Osteocyte (in vitro differentiated cells): Measurements from ENCODE around the gene RAD51. TPM values are rescaled to one million over a fixed set of nuclear protein-coding genes. Genes with fewer than 3 reads are reported as not detected.

Source experiments
- DNase-seq: peaks from one replicate; pipeline ENCODE4 v3.0.0; 2021; ENCODE audit warnings: mixed read lengths; ENCODE audit not compliant: unreplicated experiment; ENCODE audit errors: extremely low spot score
- H3K27ac Mint-ChIP-seq: one replicate; pipeline ENCODE4 v1.8.0; 2021; ENCODE audit warnings: mild to moderate bottlenecking, mixed read lengths; ENCODE audit not compliant: unreplicated experiment
- H3K27me3 Mint-ChIP-seq: one replicate; pipeline ENCODE4 v1.8.0; 2021; ENCODE audit warnings: mixed read lengths; ENCODE audit not compliant: unreplicated experiment
- H3K36me3 Mint-ChIP-seq: one replicate; pipeline ENCODE4 v1.8.0; 2021; ENCODE audit warnings: mixed read lengths; ENCODE audit not compliant: unreplicated experiment
- H3K4me1 Mint-ChIP-seq: one replicate; pipeline ENCODE4 v1.8.0; 2021; ENCODE audit warnings: mixed read lengths; ENCODE audit not compliant: unreplicated experiment
- H3K4me3 Mint-ChIP-seq: one replicate; pipeline ENCODE4 v1.8.0; 2021; ENCODE audit warnings: mild to moderate bottlenecking, moderate library complexity, mixed read lengths; ENCODE audit not compliant: unreplicated experiment
- H3K9me3 Mint-ChIP-seq: one replicate; pipeline ENCODE4 v1.8.0; 2021; ENCODE audit warnings: mixed read lengths; ENCODE audit not compliant: unreplicated experiment
- total RNA-seq: library from RNA; stranded (reverse); gene quantifications from 2 replicates; pipeline ENCODE4 v1.2.1, GENCODE V29; 2021
- TF ChIP-seq, protein P1 (sequence below): fragments of 200-600 bp; sonication (generic); IDR thresholded peaks from 2 replicates; pipeline ENCODE4 v1.5.0; 2021; ENCODE audit warnings: antibody characterized with exemption, mild to moderate bottlenecking, moderate library complexity

The RAD51 gene
- total RNA-seq, 1 donor from 2014 or later: 8.6 TPM

DNA sequence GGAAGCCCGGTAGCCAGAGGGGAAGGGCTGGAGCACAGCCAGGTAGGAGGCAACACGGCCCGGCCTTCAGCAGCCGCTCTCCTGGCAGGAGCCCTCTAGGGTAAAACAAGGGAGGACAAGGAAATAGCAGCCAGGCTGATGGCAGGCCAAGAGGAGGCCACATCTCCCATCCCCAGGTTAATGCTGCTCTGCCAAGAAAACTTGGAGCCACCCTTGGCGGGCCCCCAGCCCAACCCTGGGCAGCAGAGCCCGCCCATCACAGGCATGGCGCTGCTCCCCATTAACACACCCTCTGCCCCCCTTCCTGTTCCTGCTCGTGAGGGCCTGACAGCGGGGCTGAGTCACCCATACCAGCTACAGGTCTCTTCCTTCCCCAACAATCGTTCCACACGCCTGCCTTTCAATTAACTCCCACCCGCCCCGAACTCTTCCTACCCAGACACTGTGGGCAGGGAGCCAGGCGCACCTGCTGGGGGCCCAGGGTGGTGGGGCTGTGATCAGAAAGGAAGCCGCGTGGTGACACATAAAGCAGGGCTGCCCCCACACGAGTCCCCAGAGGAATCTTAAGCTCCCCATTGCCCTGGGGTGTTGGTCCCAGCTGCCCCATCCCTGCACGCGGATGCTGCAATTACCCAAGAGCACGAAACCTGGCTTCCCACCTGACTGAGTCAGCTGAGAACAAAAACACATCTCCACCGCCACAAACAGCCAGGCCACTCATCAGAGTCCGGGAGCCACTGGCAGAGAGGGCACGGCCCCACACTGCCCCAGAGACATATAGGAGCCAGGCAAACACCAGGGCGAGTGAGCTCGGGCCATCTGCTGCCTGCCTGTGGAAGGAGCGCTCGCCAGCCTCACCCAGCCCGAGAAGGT is 74.5 kb downstream of the RAD51 start, which contains the start of gene C15orf62:
TSS of gene C15orf62 (plus strand) at position 707 of the 873 bp plus-strand sequence. CDS start 516 bp downstream, outside the sequence.
- Mint-ChIP-seq H3K4me3 (no peak within 1 kb of the TSS), H3K4me1 (peaks cover 35% of the 10 kb centered on the region), H3K27ac (peak within 1 kb of the TSS; percentile 62), H3K27me3 (no peaks in the 10 kb centered on the region), H3K36me3 (peaks cover 13% of the 10 kb centered on the region), H3K9me3 (no peaks in the 10 kb centered on the region)
- TF ChIP-seq, protein P1, sequence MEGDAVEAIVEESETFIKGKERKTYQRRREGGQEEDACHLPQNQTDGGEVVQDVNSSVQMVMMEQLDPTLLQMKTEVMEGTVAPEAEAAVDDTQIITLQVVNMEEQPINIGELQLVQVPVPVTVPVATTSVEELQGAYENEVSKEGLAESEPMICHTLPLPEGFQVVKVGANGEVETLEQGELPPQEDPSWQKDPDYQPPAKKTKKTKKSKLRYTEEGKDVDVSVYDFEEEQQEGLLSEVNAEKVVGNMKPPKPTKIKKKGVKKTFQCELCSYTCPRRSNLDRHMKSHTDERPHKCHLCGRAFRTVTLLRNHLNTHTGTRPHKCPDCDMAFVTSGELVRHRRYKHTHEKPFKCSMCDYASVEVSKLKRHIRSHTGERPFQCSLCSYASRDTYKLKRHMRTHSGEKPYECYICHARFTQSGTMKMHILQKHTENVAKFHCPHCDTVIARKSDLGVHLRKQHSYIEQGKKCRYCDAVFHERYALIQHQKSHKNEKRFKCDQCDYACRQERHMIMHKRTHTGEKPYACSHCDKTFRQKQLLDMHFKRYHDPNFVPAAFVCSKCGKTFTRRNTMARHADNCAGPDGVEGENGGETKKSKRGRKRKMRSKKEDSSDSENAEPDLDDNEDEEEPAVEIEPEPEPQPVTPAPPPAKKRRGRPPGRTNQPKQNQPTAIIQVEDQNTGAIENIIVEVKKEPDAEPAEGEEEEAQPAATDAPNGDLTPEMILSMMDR: no peak
- DNase-seq: no peak

DNA sequence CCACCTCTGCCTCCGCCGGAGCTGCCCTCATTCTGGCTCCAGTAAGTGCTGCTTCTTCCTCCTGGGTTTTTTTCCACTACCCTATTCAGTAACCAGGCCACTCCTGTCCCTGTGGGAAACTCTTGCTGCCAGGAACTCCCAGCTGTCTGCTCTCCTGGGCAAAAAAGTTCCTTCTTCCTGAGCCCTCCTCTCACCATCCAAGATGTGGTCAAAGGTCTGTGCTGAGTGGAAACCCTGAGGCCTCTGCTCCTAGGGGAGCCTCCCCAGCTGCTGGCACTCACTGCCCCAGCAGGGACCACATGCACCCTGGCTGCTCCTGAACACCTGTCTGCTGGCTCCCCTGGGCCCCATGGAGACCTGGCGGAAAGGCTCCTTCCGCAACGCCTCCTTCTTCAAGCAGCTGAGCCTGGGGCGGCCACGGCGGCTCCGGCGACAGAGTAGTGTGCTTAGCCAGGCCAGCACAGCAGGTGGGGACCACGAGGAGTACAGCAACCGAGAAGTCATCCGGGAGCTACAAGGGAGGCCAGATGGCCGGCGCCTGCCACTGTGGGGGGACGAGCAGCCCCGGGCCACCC is 75.3 kb downstream of the RAD51 start:
- Mint-ChIP-seq H3K9me3 (no peaks in the 10 kb centered on the region), H3K27me3 (no peaks in the 10 kb centered on the region), H3K4me3 (no peak overlapping the region), H3K4me1 (peaks cover 30% of the 10 kb centered on the region), H3K27ac (peak overlapping the region; percentile 62), H3K36me3 (peaks cover 16% of the 10 kb centered on the region)
- TF ChIP-seq, protein P1: no peak
- no peak for DNase-seq

DNA sequence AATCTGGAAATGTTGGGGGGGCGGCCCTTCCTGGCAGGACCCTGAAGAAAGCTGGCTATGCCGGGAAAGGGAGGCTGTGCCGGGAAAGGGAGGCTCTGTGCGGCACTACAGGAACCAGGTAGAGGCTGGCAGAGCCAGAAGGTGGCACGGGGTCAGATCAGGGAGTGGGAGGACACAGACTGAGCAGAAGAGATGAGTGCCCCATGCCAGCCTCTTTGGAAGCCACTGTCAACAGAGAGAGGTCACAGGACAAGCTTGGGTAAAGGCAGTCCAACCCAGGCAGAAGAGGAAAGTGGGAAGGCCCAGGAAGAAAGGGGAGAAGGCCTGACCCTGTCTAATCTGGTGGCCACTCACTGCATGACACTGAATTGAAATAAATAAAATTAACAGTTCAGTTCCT is 76.3 kb downstream of the RAD51 start:
- DNase-seq: no peak
- Mint-ChIP-seq H3K9me3 (no peaks in the 10 kb centered on the region), H3K27ac (no peak overlapping the region), H3K4me3 (no peak overlapping the region), H3K36me3 (peaks cover 21% of the 10 kb centered on the region), H3K27me3 (no peaks in the 10 kb centered on the region), H3K4me1 (peaks cover 22% of the 10 kb centered on the region)
- TF ChIP-seq, protein P1: no peak

DNA sequence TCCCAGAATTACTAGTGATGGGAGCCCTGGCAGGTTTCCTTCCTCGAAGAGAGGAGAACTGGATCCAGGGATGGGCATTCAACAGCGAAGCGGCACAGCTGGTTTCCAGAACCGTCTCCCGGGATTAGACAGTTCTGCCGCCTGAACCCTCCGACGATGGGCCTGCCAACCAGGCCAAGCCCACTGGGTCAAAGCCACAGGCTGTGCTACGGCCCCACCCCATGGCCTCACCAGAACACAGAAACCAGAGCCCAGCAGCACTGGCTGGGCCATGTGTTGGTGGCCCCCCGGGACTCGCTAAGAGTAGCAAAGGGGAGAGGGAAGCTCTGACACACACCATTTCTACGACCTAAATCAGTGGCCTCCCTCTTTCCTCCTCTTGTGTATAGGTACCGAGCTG is 77.0 kb downstream of the RAD51 start:
- H3K9me3 Mint-ChIP-seq: no peaks in the 10 kb centered on the region
- peaks cover 26% of the 10 kb centered on the region for H3K36me3 Mint-ChIP-seq
- no peak overlapping the region for H3K27ac Mint-ChIP-seq
- no peak overlapping the region for H3K4me3 Mint-ChIP-seq
- H3K4me1 Mint-ChIP-seq: peaks cover 26% of the 10 kb centered on the region
- DNase-seq: no peak
- TF ChIP-seq, protein P1: no peak
- no peaks in the 10 kb centered on the region for H3K27me3 Mint-ChIP-seq

DNA sequence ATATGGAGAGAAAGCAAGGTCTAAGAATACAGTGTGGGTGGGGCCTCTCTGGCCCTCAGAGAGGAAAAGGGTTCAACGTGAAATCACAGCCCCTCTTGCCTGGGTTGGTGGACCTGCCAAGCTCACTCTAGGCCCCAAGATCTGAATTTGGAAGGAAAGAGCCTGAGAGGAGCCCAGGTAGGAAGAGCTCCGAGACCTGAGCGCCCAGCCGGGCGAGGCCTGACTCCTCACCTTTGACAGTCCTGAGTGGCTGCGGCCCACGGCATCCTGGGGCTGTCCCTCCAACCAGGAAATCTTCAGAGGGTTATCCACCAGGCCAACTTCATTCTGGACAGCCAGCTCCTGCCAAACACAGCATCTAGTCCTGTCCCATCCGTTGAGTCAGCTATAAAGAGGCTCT is 78.5 kb downstream of the RAD51 start:
- no peaks in the 10 kb centered on the region for H3K27me3 Mint-ChIP-seq
- H3K9me3 Mint-ChIP-seq: no peaks in the 10 kb centered on the region
- H3K4me1 Mint-ChIP-seq: peaks cover 32% of the 10 kb centered on the region
- no peak overlapping the region for H3K27ac Mint-ChIP-seq
- H3K4me3 Mint-ChIP-seq: no peak overlapping the region
- no peak for DNase-seq
- TF ChIP-seq, protein P1: no peak
- H3K36me3 Mint-ChIP-seq: peaks cover 26% of the 10 kb centered on the region
